Neural progenitor cell (in vitro differentiated cells): ENCODE results near the gene IGSF9. TPM values are rescaled to one million over a fixed set of nuclear protein-coding genes. Genes with fewer than 3 reads are reported as not detected.
A peak's percentile ranks its signal among the peaks of the same experiment; 100 is the strongest.

Experiments used
- DNase-seq: peaks from one replicate; pipeline ENCODE4 v3.0.0-alpha.2; 2016; ENCODE audit warnings: low spot score
- H2AFZ ChIP-seq: fragments of 200-600 bp; sonication (generic); replicated peaks from 2 replicates; pipeline ENCODE4 v1.6.1; 2016; ENCODE audit warnings: antibody characterized with exemption
- H3F3A ChIP-seq: fragments of 200-600 bp; sonication (generic); 2 replicates; pipeline ENCODE4 v1.6.1; 2016; ENCODE audit warnings: antibody characterized with exemption, low read depth
- H3K27ac ChIP-seq: fragments of 200-600 bp; sonication (generic); 2 replicates; pipeline ENCODE4 v1.5.1; 2016; ENCODE audit warnings: mild to moderate bottlenecking
- H3K27me3 ChIP-seq: fragments of 200-600 bp; sonication (generic); 2 replicates; pipeline ENCODE4 v1.6.1; 2016; ENCODE audit warnings: mild to moderate bottlenecking, moderate library complexity
- H3K36me3 ChIP-seq: fragments of 200-600 bp; sonication (generic); 2 replicates; pipeline ENCODE4 v1.5.1; 2016
- H3K4me1 ChIP-seq: fragments of 200-600 bp; sonication (generic); 2 replicates; pipeline ENCODE4 v1.6.1; 2016; ENCODE audit warnings: mixed run types
- H3K4me2 ChIP-seq: fragments of 200-600 bp; sonication (generic); 2 replicates; pipeline ENCODE4 v1.6.1; 2016
- H3K4me3 ChIP-seq: fragments of 200-600 bp; sonication (generic); 2 replicates; pipeline ENCODE4 v1.5.1; 2016
- H3K79me2 ChIP-seq: fragments of 200-600 bp; sonication (generic); 2 replicates; pipeline ENCODE4 v1.6.1; 2016; ENCODE audit warnings: low read depth
- H3K9ac ChIP-seq: fragments of 200-600 bp; sonication (generic); 2 replicates; pipeline ENCODE4 v1.6.1; 2016
- H3K9me3 ChIP-seq: fragments of 200-600 bp; sonication (generic); 2 replicates; pipeline ENCODE4 v1.5.1; 2016; ENCODE audit warnings: low read depth
- H4K20me1 ChIP-seq: fragments of 200-600 bp; sonication (generic); 2 replicates; pipeline ENCODE4 v1.6.1; 2016; ENCODE audit warnings: low read depth
- H3K27ac Mint-ChIP-seq: 3 replicates; pipeline ENCODE4 v1.8.0; 2021; ENCODE audit warnings: mixed read lengths
- H3K27me3 Mint-ChIP-seq: 2 replicates; pipeline ENCODE4 v1.8.0; 2022; ENCODE audit warnings: low read depth, mild to moderate bottlenecking, inconsistent platforms, moderate library complexity, mixed read lengths; ENCODE audit not compliant: insufficient read depth
- H3K36me3 Mint-ChIP-seq: 3 replicates; pipeline ENCODE4 v1.8.0; 2021; ENCODE audit warnings: mixed read lengths
- H3K4me1 Mint-ChIP-seq: 3 replicates; pipeline ENCODE4 v1.8.0; 2021; ENCODE audit warnings: mixed read lengths
- H3K4me3 Mint-ChIP-seq: 3 replicates; pipeline ENCODE4 v1.8.0; 2021; ENCODE audit warnings: mild to moderate bottlenecking, moderate library complexity, mixed read lengths
- H3K9me3 Mint-ChIP-seq: 3 replicates; pipeline ENCODE4 v1.8.0; 2020; ENCODE audit warnings: mixed read lengths
- CTCF ChIP-seq: fragments of 200-600 bp; sonication (generic); IDR thresholded peaks from 2 replicates; pipeline ENCODE4 v1.5.1; 2017; ENCODE audit warnings: antibody characterized with exemption, mild to moderate bottlenecking
- EZH2 ChIP-seq: fragments of 200-600 bp; sonication (generic); IDR thresholded peaks from 2 replicates; pipeline ENCODE4 v1.6.1; 2017; ENCODE audit warnings: antibody characterized with exemption, mild to moderate bottlenecking, moderate library complexity
- EZH2phosphoT487 ChIP-seq: fragments of 200-600 bp; sonication (generic); IDR thresholded peaks from 2 replicates; pipeline ENCODE4 v1.6.1; 2017; ENCODE audit warnings: antibody characterized with exemption
- total RNA-seq: library from RNA; depleted of rRNA; stranded (reverse); fragments of >200 nt; gene quantifications from 2 replicates; pipeline ENCODE4 v1.2.3, GENCODE V29; 2015; ENCODE audit warnings: low replicate concordance

IGSF9 gene
- total RNA-seq, result 3.3 and 9.1 TPM in 2 replicates

GRCh38 chr1:159945483-159946241 lies at the start of gene IGSF9:
Gene IGSF9 (minus strand): TSS chr1:159945613. CDS start chr1:159943454, 2,159 bp downstream.
- Histone ChIP-seq H3F3A (peaks cover 22% of the 10 kb centered on the region), H3K9ac (peak within 1 kb of the TSS; percentile 1), H3K9me3 (no peaks in the 10 kb centered on the region), H2AFZ (peak within 1 kb of the TSS; percentile 88), H3K27me3 (no peaks in the 10 kb centered on the region), H3K4me3 (peak within 1 kb of the TSS; percentile 80), H3K36me3 (no peaks in the 10 kb centered on the region), H3K79me2 (peaks cover 21% of the 10 kb centered on the region), H3K27ac (no peak within 1 kb of the TSS), H3K4me1 (peaks cover 48% of the 10 kb centered on the region), H3K4me2 (peak within 1 kb of the TSS; percentile 94), H4K20me1 (peaks cover 5% of the 10 kb centered on the region)
- Mint-ChIP-seq H3K36me3 (peaks cover 9% of the 10 kb centered on the region), H3K27ac (peak within 1 kb of the TSS; percentile 85), H3K27me3 (peaks cover 12% of the 10 kb centered on the region), H3K4me3 (peak within 1 kb of the TSS; percentile 95), H3K4me1 (peaks cover 44% of the 10 kb centered on the region), H3K9me3 (no peaks in the 10 kb centered on the region)
- TF ChIP-seq EZH2 (no peak), EZH2phosphoT487 (no peak), CTCF (peak; percentile 66)
- peak; percentile 99 for DNase-seq

- peaks cover 9% of the 10 kb centered on the region for H3F3A ChIP-seq
- H3K27me3 Mint-ChIP-seq, result peaks cover 3% of the 10 kb centered on the region
Measured at GRCh38 chr1:159994896-159995295, 49.5 kb upstream of the IGSF9 start.

GRCh38 chr1:159993911-159994310 lies 48.5 kb upstream of the IGSF9 start:
- Mint-ChIP-seq H3K4me3 (no peak overlapping the region), H3K27ac (no peak overlapping the region), H3K36me3 (no peaks in the 10 kb centered on the region), H3K4me1 (no peaks in the 10 kb centered on the region), H3K9me3 (no peaks in the 10 kb centered on the region), H3K27me3 (peaks cover 3% of the 10 kb centered on the region)
- Histone ChIP-seq H3K9ac (no peak overlapping the region), H4K20me1 (no peaks in the 10 kb centered on the region), H2AFZ (no peak overlapping the region), H3K27me3 (no peaks in the 10 kb centered on the region), H3K4me3 (no peak overlapping the region), H3F3A (peaks cover 9% of the 10 kb centered on the region), H3K9me3 (no peaks in the 10 kb centered on the region), H3K4me2 (no peak overlapping the region), H3K4me1 (no peaks in the 10 kb centered on the region), H3K79me2 (no peaks in the 10 kb centered on the region), H3K27ac (no peak overlapping the region), H3K36me3 (no peaks in the 10 kb centered on the region)
- DNase-seq, result no peak
- TF ChIP-seq CTCF (no peak), EZH2 (no peak)

More at GRCh38 chr1:159994896-159995295, 49.5 kb upstream of the IGSF9 start:
- no peaks in the 10 kb centered on the region for H3K27me3 ChIP-seq
- H3K4me1 ChIP-seq, result no peaks in the 10 kb centered on the region
- Mint-ChIP-seq H3K9me3 (no peaks in the 10 kb centered on the region), H3K36me3 (no peaks in the 10 kb centered on the region), H3K4me1 (no peaks in the 10 kb centered on the region), H3K27ac (no peak overlapping the region), H3K4me3 (no peak overlapping the region)
- no peaks in the 10 kb centered on the region for H4K20me1 ChIP-seq
- H3K9me3 ChIP-seq, result no peaks in the 10 kb centered on the region
- no peaks in the 10 kb centered on the region for H3K79me2 ChIP-seq
- H3K4me2 ChIP-seq, result no peak overlapping the region
- H2AFZ ChIP-seq, result no peak overlapping the region
- no peaks in the 10 kb centered on the region for H3K36me3 ChIP-seq
- DNase-seq, result no peak
- H3K9ac ChIP-seq, result no peak overlapping the region
- no peak overlapping the region for H3K27ac ChIP-seq
- no peak overlapping the region for H3K4me3 ChIP-seq
- TF ChIP-seq EZH2 (no peak), EZH2phosphoT487 (no peak), CTCF (no peak)
